ENCODE measurements around the gene COL1A1. TPM values are rescaled to one million over a fixed set of nuclear protein-coding genes. Genes with fewer than 3 reads are reported as not detected.

COL1A1 gene
- total and polyA plus RNA-seq, 9 donors = 71.2 to 1,087 (median 523) TPM

- no peak for TF ChIP-seq POLR2A (IDR thresholded peaks at IDR 0.05)
- intact Hi-C loops (cut with DNase I) = no loop called here
- H3K36me3 ChIP-seq = no peaks in the 10 kb centered on the region
These were observed 59.7 kb downstream of the COL1A1 start for GRCh38 chr17:50141745-50142110.

GRCh38 chr17:50141026-50141744 lies 60.2 kb downstream of the COL1A1 start:
- TF ChIP-seq EP300 (IDR thresholded peaks at IDR 0.05) = no peak
- no peak for TF ChIP-seq POLR2A (IDR thresholded peaks at IDR 0.05)
- no peak for TF ChIP-seq CTCF (IDR thresholded peaks at IDR 0.05)
- Histone ChIP-seq H3K4me1 (ENCODE audit: insufficient read depth) (peaks cover 3% of the 10 kb centered on the region), H3K36me3 (no peaks in the 10 kb centered on the region), H3K4me3 (no peak overlapping the region), H3K27ac (no peak overlapping the region), H3K9me3 (no peaks in the 10 kb centered on the region), H3K27me3 (no peaks in the 10 kb centered on the region)
- intact Hi-C loops (cut with DNase I) = no loop called here
- WGBS, 3 donors = 90 to 91% (median 90%) methylated on average over 16 of the region's 16 CpGs
- DNase-seq = no peak

More at GRCh38 chr17:50141745-50142110, 59.7 kb downstream of the COL1A1 start:
- H3K27ac ChIP-seq = no peak overlapping the region
- H3K4me1 ChIP-seq (ENCODE audit: insufficient read depth) = peaks cover 8% of the 10 kb centered on the region
- WGBS, 3 donors = 80 to 83% (median 80%) methylated on average over 8 of the region's 8 CpGs
- no peaks in the 10 kb centered on the region for H3K9me3 ChIP-seq
- H3K27me3 ChIP-seq = no peaks in the 10 kb centered on the region
- no peak for DNase-seq
- H3K4me3 ChIP-seq = no peak overlapping the region

- H3K4me1 ChIP-seq (ENCODE audit: insufficient read depth) = no peaks in the 10 kb centered on the region
- no peaks in the 10 kb centered on the region for H3K27me3 ChIP-seq
- peak; percentile 67 to 85 (median 81) for DNase-seq
- no peak for TF ChIP-seq POLR2A (IDR thresholded peaks at IDR 0.05)
- TF ChIP-seq EP300 (IDR thresholded peaks at IDR 0.05) = no peak
- TF ChIP-seq CTCF (IDR thresholded peaks at IDR 0.05) = peak; percentile 89 to 95 (median 92)
- H3K9me3 ChIP-seq = no peaks in the 10 kb centered on the region
- H3K27ac ChIP-seq = peak overlapping the region; percentile 0 to 15
- 42 to 48% (median 44%) methylated on average over 18 to 19 of the region's 19 CpGs for WGBS, 3 donors
- no peak overlapping the region for H3K4me3 ChIP-seq
- H3K36me3 ChIP-seq = no peaks in the 10 kb centered on the region
- intact Hi-C loops (cut with DNase I) = loop anchor here in 1 of 4 donors (1.0 kb wide), 1 partner anchor 21 kb away; no protein-coding TSS in a partner anchor
These were observed 61.2 kb downstream of the COL1A1 start for GRCh38 chr17:50139950-50140885.

- Histone ChIP-seq H3K9me3 (no peaks in the 10 kb centered on the region), H3K4me1 (ENCODE audit: insufficient read depth) (no peaks in the 10 kb centered on the region), H3K4me3 (no peak overlapping the region), H3K36me3 (no peaks in the 10 kb centered on the region), H3K27me3 (no peaks in the 10 kb centered on the region), H3K27ac (no peak overlapping the region)
- DNase-seq = peak in 1 of 5 donors; percentile 31
- intact Hi-C loops (cut with DNase I) = loop anchor here in 1 of 4 donors (1.0 kb wide), 1 partner anchor 22 kb away; no protein-coding TSS in a partner anchor
- WGBS, 3 donors = 84 to 86% (median 84%) methylated on average over 15 of the region's 15 CpGs
- TF ChIP-seq POLR2A (IDR thresholded peaks at IDR 0.05) (no peak), EP300 (IDR thresholded peaks at IDR 0.05) (no peak), CTCF (IDR thresholded peaks at IDR 0.05) (no peak)
These were observed 62.1 kb downstream of the COL1A1 start for GRCh38 chr17:50139185-50139783.

All from ovary (tissue), 9 donors.